ENCODE data around the gene P2RX7. TPM values are rescaled to one million over a fixed set of nuclear protein-coding genes. Genes with fewer than 3 reads are reported as not detected.

Gene P2RX7
- total RNA-seq, 3 donors from 2014 or later: 3.8 to 8.5 (median 3.9) TPM

GRCh38 chr12:121111684-121112083, 21.0 kb upstream of the P2RX7 start:
- no peaks in the 10 kb centered on the region for H3K27me3 ChIP-seq
- H3K36me3 ChIP-seq: no peaks in the 10 kb centered on the region
- H3K27ac ChIP-seq: no peak overlapping the region
- H3K4me1 ChIP-seq: no peaks in the 10 kb centered on the region
- no peaks in the 10 kb centered on the region for H3K9me3 ChIP-seq
- TF ChIP-seq POLR2AphosphoS5 (IDR thresholded peaks at IDR 0.05): no peak
- H3K4me3 ChIP-seq: no peak overlapping the region
- no peak for DNase-seq (ENCODE audit: low spot score in 2 of 2)
- intact Hi-C loops (cut with DNase I; ENCODE audit: low total_unique reads): no loop called here

GRCh38 chr12:121112496-121112895, 20.2 kb upstream of the P2RX7 start:
- TF ChIP-seq POLR2A (IDR thresholded peaks at IDR 0.05) (no peak), CTCF (IDR thresholded peaks at IDR 0.05) (no peak), POLR2AphosphoS5 (IDR thresholded peaks at IDR 0.05) (no peak)
- Histone ChIP-seq H3K4me3 (no peak overlapping the region), H3K27me3 (no peaks in the 10 kb centered on the region), H3K4me1 (no peaks in the 10 kb centered on the region), H3K9me3 (no peaks in the 10 kb centered on the region), H3K36me3 (no peaks in the 10 kb centered on the region), H3K27ac (no peak overlapping the region)
- no peak for DNase-seq (ENCODE audit: low spot score in 2 of 2)
- intact Hi-C loops (cut with DNase I; ENCODE audit: low total_unique reads): no loop called here

- intact Hi-C loops (cut with DNase I; ENCODE audit: low total_unique reads): no loop called here
- Histone ChIP-seq H3K4me1 (no peaks in the 10 kb centered on the region), H3K4me3 (no peak overlapping the region), H3K9me3 (no peaks in the 10 kb centered on the region), H3K36me3 (no peaks in the 10 kb centered on the region), H3K27ac (no peak overlapping the region), H3K27me3 (no peaks in the 10 kb centered on the region)
- no peak for DNase-seq (ENCODE audit: low spot score in 2 of 2)
- no peak for TF ChIP-seq CTCF (IDR thresholded peaks at IDR 0.05)
- TF ChIP-seq POLR2AphosphoS5 (IDR thresholded peaks at IDR 0.05): no peak
- TF ChIP-seq POLR2A (IDR thresholded peaks at IDR 0.05): no peak
These were observed 19.6 kb upstream of the P2RX7 start for GRCh38 chr12:121113057-121113456.

GRCh38 chr12:121114019-121114639, 18.5 kb upstream of the P2RX7 start:
- Histone ChIP-seq H3K4me3 (no peak overlapping the region), H3K27me3 (no peaks in the 10 kb centered on the region), H3K4me1 (no peaks in the 10 kb centered on the region), H3K27ac (no peak overlapping the region), H3K9me3 (no peaks in the 10 kb centered on the region), H3K36me3 (no peaks in the 10 kb centered on the region)
- intact Hi-C loops (cut with DNase I; ENCODE audit: low total_unique reads): no loop called here
- TF ChIP-seq POLR2A (IDR thresholded peaks at IDR 0.05) (no peak), POLR2AphosphoS5 (IDR thresholded peaks at IDR 0.05) (no peak), CTCF (IDR thresholded peaks at IDR 0.05) (no peak)
- no peak for DNase-seq (ENCODE audit: low spot score in 2 of 2)

GRCh38 chr12:121114806-121115205, 17.9 kb upstream of the P2RX7 start:
- no peak overlapping the region for H3K4me3 ChIP-seq
- H3K27me3 ChIP-seq: no peaks in the 10 kb centered on the region
- no peak for TF ChIP-seq POLR2A (IDR thresholded peaks at IDR 0.05)
- H3K9me3 ChIP-seq: no peaks in the 10 kb centered on the region
- H3K4me1 ChIP-seq: no peaks in the 10 kb centered on the region
- DNase-seq (ENCODE audit: low spot score in 2 of 2): no peak
- intact Hi-C loops (cut with DNase I; ENCODE audit: low total_unique reads): no loop called here
- H3K36me3 ChIP-seq: no peaks in the 10 kb centered on the region
- no peak overlapping the region for H3K27ac ChIP-seq

- intact Hi-C loops (cut with DNase I; ENCODE audit: low total_unique reads): no loop called here
- no peaks in the 10 kb centered on the region for H3K9me3 ChIP-seq
- DNase-seq (ENCODE audit: low spot score in 2 of 2): no peak
- H3K36me3 ChIP-seq: no peaks in the 10 kb centered on the region
- no peak for TF ChIP-seq CTCF (IDR thresholded peaks at IDR 0.05)
- TF ChIP-seq POLR2A (IDR thresholded peaks at IDR 0.05): no peak
- no peak for TF ChIP-seq POLR2AphosphoS5 (IDR thresholded peaks at IDR 0.05)
- no peak overlapping the region for H3K4me3 ChIP-seq
- no peaks in the 10 kb centered on the region for H3K4me1 ChIP-seq
- H3K27ac ChIP-seq: no peak overlapping the region
- no peaks in the 10 kb centered on the region for H3K27me3 ChIP-seq
These were observed 17.1 kb upstream of the P2RX7 start for GRCh38 chr12:121115530-121115929.
